ENCODE data around the gene B3GAT3. TPM values are rescaled to one million over a fixed set of nuclear protein-coding genes. Genes with fewer than 3 reads are reported as not detected.

The B3GAT3 gene
- total and polyA plus RNA-seq, 2 of the 8 experiments (the other 6 are each of a cell fraction or from before 2014, with no cell fraction given) = 28.0 to 39.0 TPM

GRCh38 chr11:62615521-62615920 is 6.3 kb downstream of the B3GAT3 start:
- Histone ChIP-seq H4K91ac (replicated peaks; ENCODE audit: insufficient read length, low read length) (no peak overlapping the region), H4K8ac (ENCODE audit: extremely low read depth, insufficient read depth, low read length) (no peak overlapping the region), H4K20me1 (replicated peaks in 1 of 2; ENCODE audit: control insufficient read depth in 1 of 2, insufficient read depth in 2 of 2, low read length in 2 of 2) (no peaks in the 10 kb centered on the region), H2BK15ac (ENCODE audit: low read length) (no peak overlapping the region), H3K23me2 (ENCODE audit: low read depth, low read length) (peaks cover 8% of the 10 kb centered on the region; the same call in 1 of the 2 replicates), H3K9me3 (ENCODE audit: insufficient read depth in 2 of 2, low read depth in 1 of 2, low read length in 1 of 2) (no peaks in the 10 kb centered on the region), H3K4me3 (ENCODE audit: extremely low read depth in 1 of 4, insufficient read depth in 2 of 4, low read depth in 3 of 4, low read length in 4 of 4) (no peak overlapping the region), H4K5ac (ENCODE audit: insufficient read length, low read depth, low read length) (no peak overlapping the region), H2BK5ac (ENCODE audit: low read depth, low read length) (no peak overlapping the region), H3K4ac (replicated peaks; ENCODE audit: insufficient read length, low read depth, low read length) (no peak overlapping the region), H2BK12ac (ENCODE audit: low read depth, low read length) (no peak overlapping the region), H3K23ac (ENCODE audit: insufficient read length) (no peak overlapping the region), H3K18ac (ENCODE audit: extremely low read depth, low read length) (no peak overlapping the region), H3K4me2 (ENCODE audit: insufficient read depth in 1 of 2, low read depth in 2 of 2, low read length in 2 of 2) (no peak overlapping the region), H3K4me1 (replicated peaks in 1 of 4; ENCODE audit: control insufficient read depth in 3 of 4, insufficient read depth in 4 of 4, low read length in 3 of 4) (peaks cover 0 to 20% (median 12%) of the 10 kb centered on the region in 4 experiments; a peak in 6 of 7 replicates), H3K27me3 (replicated peaks in 1 of 4; ENCODE audit: control insufficient read depth in 3 of 4, extremely low read depth in 1 of 4, insufficient read depth in 3 of 4, low read length in 3 of 4) (peaks cover 0 to 3% (median 2%) of the 10 kb centered on the region in 4 experiments; a peak in 1 of 7 replicates), H2BK120ac (replicated peaks; ENCODE audit: low read depth, low read length) (no peak overlapping the region), H2AFZ (ENCODE audit: low read length) (no peak overlapping the region), H2BK20ac (ENCODE audit: low read length) (no peak overlapping the region), H3K56ac (replicated peaks; ENCODE audit: insufficient read length, low read depth, low read length) (no peak overlapping the region), H3K14ac (ENCODE audit: insufficient read length) (no peak overlapping the region), H3K27ac (ENCODE audit: low read depth, low read length) (no peak overlapping the region), H3K9ac (replicated peaks in 1 of 4; ENCODE audit: extremely low read depth in 1 of 4, low read depth in 3 of 4, low read length in 3 of 4) (no peak overlapping the region), H2AK5ac (ENCODE audit: low read depth, low read length) (no peak overlapping the region), H3K79me1 (ENCODE audit: low read depth, low read length) (no peaks in the 10 kb centered on the region), H3K36me3 (ENCODE audit: control insufficient read depth in 2 of 4, insufficient read depth in 4 of 4, low read length in 3 of 4) (no peaks in the 10 kb centered on the region; a peak in 1 of 8 replicates), H3K79me2 (ENCODE audit: control insufficient read depth in 1 of 2, insufficient read depth in 2 of 2, low read length in 2 of 2) (no peaks in the 10 kb centered on the region)
- ChIA-PET CTCF (ENCODE audit: partially characterized antibody) (no interaction called here), POLR2A (ENCODE audit: partially characterized antibody) (interaction anchor here (0.9 to 15.8 kb wide), 5 partner anchors 9 to 50 kb away, joined by 3 to 235 read pairs (median 4); partner anchors contain the start of genes C11orf98, CSKMT, MTA2 and TUT1)
- FAIRE-seq (no peak), DNase-seq (ENCODE audit: low read depth in 1 of 2, low spot score in 2 of 2) (no peak)
- WGBS, 2 experiments (ENCODE audit: extremely low coverage in 1 of 2, insufficient coverage in 1 of 2, insufficient read length in 1 of 2, insufficient replicate concordance in 2 of 2, low coverage in 1 of 2, low lambda C conversion rate in 2 of 2, missing lambda C conversion rate in 1 of 2) = 97% methylated on average over 7 of the region's 7 CpGs; no CpG with 5 or more reads in 1 of the 2 experiments
- no peak for TF ChIP-seq POU5F1 (IDR thresholded peaks at IDR 0.05; ENCODE audit: low read depth, low read length)
- TF ChIP-seq KDM5A (IDR thresholded peaks at IDR 0.05; ENCODE audit: low read length) = no peak
- no peak for TF ChIP-seq ASH2L (IDR thresholded peaks at IDR 0.05; ENCODE audit: low read length)
- TF ChIP-seq HDAC2 (IDR thresholded peaks at IDR 0.05; ENCODE audit: borderline replicate concordance in 1 of 2, low read depth in 2 of 2, low read length in 2 of 2) = no peak
- TF ChIP-seq MAFK (IDR thresholded peaks at IDR 0.05; ENCODE audit: low read depth, low read length) = no peak
- no peak for TF ChIP-seq BCL11A (IDR thresholded peaks at IDR 0.05; ENCODE audit: low read depth in 2 of 2, low read length in 2 of 2)
- TF ChIP-seq ATF2 (IDR thresholded peaks at IDR 0.05; ENCODE audit: low read length) = no peak
- no peak for TF ChIP-seq NRF1 (IDR thresholded peaks at IDR 0.05; ENCODE audit: low read depth, low read length)
- no peak for TF ChIP-seq CTCF (IDR thresholded peaks at IDR 0.05; ENCODE audit: control extremely low read depth in 1 of 3, insufficient read depth in 1 of 3, low read depth in 1 of 3, low read length in 3 of 3)
- no peak for TF ChIP-seq EGR1 (IDR thresholded peaks at IDR 0.05; ENCODE audit: borderline replicate concordance, low read depth, low read length)

Data from H1 (cell line).